OCI-LY7 (cell line): ENCODE measurements around the gene CD247.

ENCODE experiments used
- CTCF ChIP-seq: fragments of 200-600 bp; sonication (generic); conservative IDR thresholded peaks from 2 replicates; pipeline ENCODE4 v1.5.1; 2014; ENCODE audit warnings: mild to moderate bottlenecking, antibody characterized with exemption, low read length, moderate library complexity, mixed read lengths
- EZH2phosphoT487 ChIP-seq: fragments of 200-600 bp; sonication (generic); IDR thresholded peaks from 2 replicates; pipeline ENCODE4 v1.6.1; 2018; ENCODE audit warnings: low read depth, borderline replicate concordance, mild to moderate bottlenecking, mixed run types, antibody characterized with exemption, low read length, moderate library complexity, mixed read lengths

DNA sequence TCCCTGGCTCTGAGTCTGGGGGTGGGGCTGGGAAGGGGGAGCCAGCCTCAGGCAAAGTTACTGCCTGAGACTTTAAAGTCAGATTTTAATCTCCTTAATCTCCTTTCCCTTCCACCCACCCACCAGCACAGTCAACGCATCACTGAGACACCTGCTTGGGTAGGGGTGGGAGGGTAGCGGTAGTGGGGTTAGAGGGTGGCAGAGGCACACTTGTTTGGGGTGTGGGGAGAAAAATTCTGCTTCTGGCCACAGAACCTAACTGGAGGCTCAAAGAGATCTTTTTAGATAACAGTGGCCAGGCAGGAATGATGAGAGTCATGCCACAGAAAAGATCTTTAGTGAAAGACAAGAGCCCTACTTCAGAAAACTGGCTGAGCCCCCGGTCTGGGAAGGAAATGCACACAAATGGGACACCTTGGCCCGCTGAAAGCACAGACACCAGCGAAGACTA, 44.1 kb downstream of the CD247 start:
- no peak for TF ChIP-seq CTCF
- TF ChIP-seq EZH2phosphoT487, result no peak
